ENCODE measurements around the gene TENT5D.

- TF ChIP-seq CTCF (IDR thresholded peaks at IDR 0.05; ENCODE audit: low read length) (no peak), EZH2phosphoT487 (IDR thresholded peaks at IDR 0.05; ENCODE audit: low read length) (no peak), EZH2 (optimal IDR thresholded peaks at IDR 0.05; ENCODE audit: low read depth, low read length) (no peak)
These were observed 8.2 kb upstream of the TENT5D start for GRCh38 chrX:80412042-80412441.

All from MM.1S (cell line).